Fibroblast of lung (primary cell): Measurements from ENCODE around the gene CTNND2. TPM values are rescaled to one million over a fixed set of nuclear protein-coding genes. Genes with fewer than 3 reads are reported as not detected.

Experiments used
- DNase-seq, 2 donors: peaks; one replicate each; pipeline versions ENCODE4 v3.0.0 to v3.0.0-alpha.2; 2010; ENCODE audit warnings: low read depth in 2 of 2
- H2AFZ ChIP-seq: 2 replicates; pipeline ENCODE4 v1.5.1; 2012; ENCODE audit warnings: low read length, control low read depth, inconsistent platforms
- H3K27ac ChIP-seq: 2 replicates; pipeline ENCODE4 v1.5.1; 2011; ENCODE audit warnings: low read length, control low read depth; ENCODE audit not compliant: insufficient read depth
- H3K27me3 ChIP-seq: 2 replicates; pipeline ENCODE4 v1.5.1; 2011; ENCODE audit warnings: mild to moderate bottlenecking, low read length; ENCODE audit not compliant: control insufficient read depth, insufficient read depth
- H3K36me3 ChIP-seq: 2 replicates; pipeline ENCODE4 v1.5.1; 2011; ENCODE audit warnings: low read length; ENCODE audit not compliant: control insufficient read depth, insufficient read depth
- H3K4me1 ChIP-seq: 2 replicates; pipeline ENCODE4 v1.5.1; 2011; ENCODE audit warnings: low read length; ENCODE audit not compliant: control insufficient read depth, insufficient read depth; ENCODE audit errors: extremely low read depth
- H3K4me2 ChIP-seq: 2 replicates; pipeline ENCODE4 v1.5.1; 2011; ENCODE audit warnings: low read length, control low read depth; ENCODE audit not compliant: insufficient read depth; ENCODE audit errors: extremely low read depth
- H3K4me3 ChIP-seq, 4 experiments: fragments of 200-600 bp in 1 of 4; sonication (generic) in 1 of 4; replicated peaks in 1 of 4; 2 replicates each; pipeline ENCODE4 v1.5.1; 2011 to 2016; ENCODE audit warnings: low read length in 4 of 4, low read depth in 3 of 4, mild to moderate bottlenecking in 3 of 4, control low read depth in 2 of 4, inconsistent platforms in 1 of 4, mixed read lengths in 1 of 4; ENCODE audit not compliant: insufficient read depth in 1 of 4; ENCODE audit errors: control extremely low read depth in 1 of 4
- H3K79me2 ChIP-seq: 2 replicates; pipeline ENCODE4 v1.5.1; 2012; ENCODE audit warnings: mild to moderate bottlenecking, low read length, inconsistent platforms; ENCODE audit not compliant: control insufficient read depth, insufficient read depth
- H3K9ac ChIP-seq: 2 replicates; pipeline ENCODE4 v1.5.1; 2011; ENCODE audit warnings: mild to moderate bottlenecking, low read length, control low read depth; ENCODE audit not compliant: insufficient read depth
- H3K9me3 ChIP-seq: 2 replicates; pipeline ENCODE4 v1.5.1; 2012; ENCODE audit warnings: low read depth, low read length; ENCODE audit not compliant: control insufficient read depth, insufficient read depth
- H4K20me1 ChIP-seq: 2 replicates; pipeline ENCODE4 v1.5.1; 2011; ENCODE audit warnings: low read length; ENCODE audit not compliant: control insufficient read depth, insufficient read depth; ENCODE audit errors: extremely low read depth
- EZH2 ChIP-seq: IDR thresholded peaks from 2 replicates; pipeline ENCODE4 v1.5.1; 2012; ENCODE audit warnings: low read length, control low read depth, mild to moderate bottlenecking; ENCODE audit errors: missing control alignments
- polyA plus RNA-seq, 2 donors: library from polyadenylated mRNA; depleted of rRNA in 1 of 2; stranded (reverse) in 1 of 2; unstranded in 1 of 2; fragments of >200 nt; gene quantifications; 2 replicates each; pipeline ENCODE4 v1.2.1, GENCODE V29; 2011 to 2012; ENCODE audit warnings: missing spikeins in 1 of 2
- total RNA-seq: library from RNA; depleted of rRNA; stranded (reverse); fragments of >200 nt; gene quantifications from 2 replicates; pipeline ENCODE4 v1.2.1, GENCODE V29; 2014
- TF ChIP-seq, protein P1 (sequence below), 2 donors: IDR thresholded peaks in 1 of 2; conservative IDR thresholded peaks in 1 of 2; 1 replicate in 1 of 2; 2 replicates in 1 of 2; pipeline ENCODE4 v1.5.1; 2011 to 2012; ENCODE audit warnings: low read length in 2 of 2, control low read depth in 1 of 2, inconsistent platforms in 1 of 2, low read depth in 1 of 2, mild to moderate bottlenecking in 1 of 2

CTNND2 gene
- total and polyA plus RNA-seq, 2 donors (not counting 1 experiment from before 2014, with no cell fraction given): not detected

DNA sequence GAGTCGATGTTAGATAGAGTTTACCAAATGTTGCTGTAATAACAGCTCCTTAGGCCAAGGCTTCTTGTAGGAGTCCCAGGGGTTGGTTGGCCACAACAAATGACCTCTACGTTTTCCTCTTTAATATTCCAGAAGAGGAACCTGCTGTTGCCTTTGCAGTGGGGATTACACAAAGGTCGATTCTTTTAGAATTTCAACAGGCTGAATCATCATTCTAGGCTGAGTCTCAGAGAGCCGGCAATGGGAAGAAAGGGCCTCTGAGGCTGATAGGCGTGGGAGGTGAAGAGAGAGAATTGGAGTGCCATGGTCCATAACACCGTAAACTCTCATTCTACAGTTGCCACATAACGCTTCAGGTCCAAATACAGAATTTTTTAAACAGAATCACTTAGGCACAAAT, 737.3 kb downstream of the CTNND2 start:
- Histone ChIP-seq H3K9me3 (no peaks in the 10 kb centered on the region), H3K36me3 (no peaks in the 10 kb centered on the region), H2AFZ (no peak overlapping the region), H3K4me1 (no peaks in the 10 kb centered on the region), H3K9ac (no peak overlapping the region), H3K27ac (no peak overlapping the region), H4K20me1 (no peaks in the 10 kb centered on the region), H3K4me2 (no peak overlapping the region), H3K4me3 (no peak overlapping the region), H3K79me2 (no peaks in the 10 kb centered on the region), H3K27me3 (no peaks in the 10 kb centered on the region)
- peak in 1 of 2 donors; percentile 70 for DNase-seq
- TF ChIP-seq EZH2: no peak
- TF ChIP-seq, protein P1, sequence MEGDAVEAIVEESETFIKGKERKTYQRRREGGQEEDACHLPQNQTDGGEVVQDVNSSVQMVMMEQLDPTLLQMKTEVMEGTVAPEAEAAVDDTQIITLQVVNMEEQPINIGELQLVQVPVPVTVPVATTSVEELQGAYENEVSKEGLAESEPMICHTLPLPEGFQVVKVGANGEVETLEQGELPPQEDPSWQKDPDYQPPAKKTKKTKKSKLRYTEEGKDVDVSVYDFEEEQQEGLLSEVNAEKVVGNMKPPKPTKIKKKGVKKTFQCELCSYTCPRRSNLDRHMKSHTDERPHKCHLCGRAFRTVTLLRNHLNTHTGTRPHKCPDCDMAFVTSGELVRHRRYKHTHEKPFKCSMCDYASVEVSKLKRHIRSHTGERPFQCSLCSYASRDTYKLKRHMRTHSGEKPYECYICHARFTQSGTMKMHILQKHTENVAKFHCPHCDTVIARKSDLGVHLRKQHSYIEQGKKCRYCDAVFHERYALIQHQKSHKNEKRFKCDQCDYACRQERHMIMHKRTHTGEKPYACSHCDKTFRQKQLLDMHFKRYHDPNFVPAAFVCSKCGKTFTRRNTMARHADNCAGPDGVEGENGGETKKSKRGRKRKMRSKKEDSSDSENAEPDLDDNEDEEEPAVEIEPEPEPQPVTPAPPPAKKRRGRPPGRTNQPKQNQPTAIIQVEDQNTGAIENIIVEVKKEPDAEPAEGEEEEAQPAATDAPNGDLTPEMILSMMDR (conservative IDR thresholded peaks at IDR 0.05 in 1 of 2, IDR thresholded peaks at IDR 0.05 in 1 of 2; ENCODE audit: low read depth in 1 of 2, low read length in 2 of 2): no peak

DNA sequence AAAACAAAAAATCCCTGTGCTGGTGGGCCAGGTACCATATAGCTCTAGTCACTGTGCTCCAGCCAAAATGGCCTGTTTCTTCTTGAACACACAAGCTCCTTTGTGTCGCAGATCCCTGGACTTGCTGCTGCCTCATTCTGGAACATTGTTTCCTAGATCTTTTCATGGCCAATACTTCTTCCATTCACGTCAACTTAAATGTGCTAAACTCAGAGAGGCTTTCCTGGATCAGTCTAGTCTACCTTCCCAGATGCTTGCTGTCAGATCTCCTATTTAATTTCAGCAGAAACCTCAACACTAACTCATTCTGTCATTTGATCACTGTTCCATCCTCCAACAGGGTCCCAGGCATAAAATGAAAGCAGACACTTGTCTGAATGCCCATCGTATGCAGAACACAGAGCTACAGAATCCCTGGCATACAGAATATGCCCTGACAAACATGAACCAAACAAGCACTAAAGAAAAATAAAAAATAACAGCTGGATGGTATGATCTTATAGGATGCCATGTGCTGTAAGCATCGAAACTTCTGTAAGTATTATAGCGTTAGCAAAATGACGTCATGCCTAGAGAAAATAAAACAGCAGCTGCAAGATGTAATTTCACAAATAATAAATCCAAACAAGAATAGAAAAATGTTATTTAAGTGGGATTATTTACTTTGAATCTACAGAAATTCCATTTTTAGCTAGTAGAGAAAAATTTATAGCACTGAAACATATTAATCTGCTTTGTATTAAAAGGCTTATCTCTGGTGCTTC, 739.5 kb downstream of the CTNND2 start:
- H3K4me2 ChIP-seq: no peak overlapping the region
- H3K79me2 ChIP-seq: no peaks in the 10 kb centered on the region
- no peak overlapping the region for H3K9ac ChIP-seq
- H3K9me3 ChIP-seq: no peaks in the 10 kb centered on the region
- no peak overlapping the region for H3K27ac ChIP-seq
- no peaks in the 10 kb centered on the region for H3K36me3 ChIP-seq
- no peaks in the 10 kb centered on the region for H3K27me3 ChIP-seq
- TF ChIP-seq EZH2: no peak
- TF ChIP-seq, protein P1 (conservative IDR thresholded peaks at IDR 0.05 in 1 of 2, IDR thresholded peaks at IDR 0.05 in 1 of 2; ENCODE audit: low read depth in 1 of 2, low read length in 2 of 2): no peak
- H3K4me3 ChIP-seq: no peak overlapping the region
- peak in 1 of 2 donors; percentile 1 for DNase-seq
- no peaks in the 10 kb centered on the region for H3K4me1 ChIP-seq
- H2AFZ ChIP-seq: no peak overlapping the region
- no peaks in the 10 kb centered on the region for H4K20me1 ChIP-seq

DNA sequence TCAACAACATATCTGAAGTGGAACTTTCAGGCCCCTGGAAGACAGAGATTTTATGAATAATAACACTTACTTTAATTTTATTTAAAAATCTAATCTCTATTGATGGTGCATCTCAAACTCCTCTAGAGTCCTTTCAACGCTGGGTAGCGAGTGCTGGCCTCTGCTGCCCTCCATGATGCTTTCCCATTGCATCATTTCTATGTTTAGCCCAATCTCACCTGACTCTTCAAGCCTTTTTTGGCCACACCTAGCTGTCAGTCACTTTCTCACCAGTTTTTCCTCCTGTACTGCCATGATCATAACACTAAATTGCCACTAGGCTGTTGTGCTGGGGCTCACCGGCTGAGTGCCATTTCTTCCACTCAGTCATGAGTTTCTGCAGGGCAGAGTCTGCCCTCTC, 747.1 kb downstream of the CTNND2 start:
- Histone ChIP-seq H4K20me1 (no peaks in the 10 kb centered on the region), H3K79me2 (no peaks in the 10 kb centered on the region), H3K4me3 (no peak overlapping the region), H2AFZ (no peak overlapping the region), H3K9me3 (no peaks in the 10 kb centered on the region), H3K4me2 (no peak overlapping the region), H3K27me3 (no peaks in the 10 kb centered on the region), H3K36me3 (no peaks in the 10 kb centered on the region), H3K4me1 (no peaks in the 10 kb centered on the region), H3K27ac (no peak overlapping the region), H3K9ac (no peak overlapping the region)
- DNase-seq: no peak
- TF ChIP-seq, protein P1 (conservative IDR thresholded peaks at IDR 0.05 in 1 of 2, IDR thresholded peaks at IDR 0.05 in 1 of 2; ENCODE audit: low read depth in 1 of 2, low read length in 2 of 2): no peak
- TF ChIP-seq EZH2: no peak
